GM06990 (cell line): ENCODE data around the gene ENO2.

Experiments used
- DNase-seq: peaks from one replicate; pipeline ENCODE4 v3.0.0-alpha.2; 2011; ENCODE audit not compliant: insufficient read length; ENCODE audit errors: extremely low read depth
- H3K27me3 ChIP-seq: replicated peaks from 2 replicates; pipeline ENCODE4 v1.6.0; 2011; ENCODE audit warnings: low read length; ENCODE audit not compliant: control insufficient read depth, insufficient read depth
- H3K36me3 ChIP-seq: 2 replicates; pipeline ENCODE4 v1.5.1; 2011; ENCODE audit warnings: low read length; ENCODE audit not compliant: control insufficient read depth, insufficient read depth
- H3K4me3 ChIP-seq: replicated peaks from 2 replicates; pipeline ENCODE4 v1.5.1; 2011; ENCODE audit warnings: low read depth, mild to moderate bottlenecking, control low read depth, low read length
- TF ChIP-seq, protein P1 (sequence below): IDR thresholded peaks from 2 replicates; pipeline ENCODE4 v1.5.1; 2011; ENCODE audit warnings: low read length, control low read depth, mild to moderate bottlenecking, inconsistent platforms; ENCODE audit not compliant: insufficient read depth, poor library complexity, severe bottlenecking

Gene ENO2

DNA sequence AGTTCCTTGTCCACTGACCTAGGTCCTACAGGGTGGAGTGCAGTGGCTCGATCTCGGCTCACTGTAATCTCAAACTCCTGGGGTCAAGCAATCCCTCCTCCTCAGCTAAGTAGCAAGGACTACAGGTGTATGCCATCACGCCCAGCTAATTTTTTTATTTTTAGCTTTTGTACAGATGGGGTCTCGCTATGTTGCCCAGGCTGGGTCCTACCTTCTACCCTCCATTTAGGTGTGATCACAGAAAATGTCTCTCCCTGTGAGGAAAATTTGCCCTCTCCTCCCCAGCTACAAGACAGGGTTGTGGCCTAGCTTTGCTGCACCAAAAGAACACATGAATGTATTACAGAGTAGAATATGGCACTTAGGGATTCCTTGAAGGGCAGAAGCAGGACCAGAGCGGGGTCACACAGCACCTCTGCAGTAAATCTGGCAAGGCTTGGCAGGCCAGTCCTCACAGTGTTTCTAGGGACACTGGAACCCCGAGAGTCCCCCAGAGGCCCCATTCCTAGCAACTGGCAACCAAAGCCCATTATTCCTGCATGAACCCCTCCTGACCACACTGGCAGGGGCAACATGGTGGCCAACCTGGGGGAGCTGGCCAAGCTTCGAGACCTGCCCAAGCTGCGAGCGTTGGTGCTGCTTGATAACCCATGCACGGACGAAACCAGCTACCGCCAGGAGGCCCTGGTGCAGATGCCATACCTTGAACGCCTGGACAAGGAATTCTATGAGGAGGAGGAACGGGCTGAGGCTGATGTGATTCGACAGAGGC, 2.0 kb upstream of the ENO2 start:
- no peaks in the 10 kb centered on the region for H3K27me3 ChIP-seq
- H3K36me3 ChIP-seq, result no peaks in the 10 kb centered on the region; the same call in 1 of the 2 replicates
- H3K4me3 ChIP-seq, result no peak overlapping the region
- no peak for DNase-seq
- TF ChIP-seq, protein P1, sequence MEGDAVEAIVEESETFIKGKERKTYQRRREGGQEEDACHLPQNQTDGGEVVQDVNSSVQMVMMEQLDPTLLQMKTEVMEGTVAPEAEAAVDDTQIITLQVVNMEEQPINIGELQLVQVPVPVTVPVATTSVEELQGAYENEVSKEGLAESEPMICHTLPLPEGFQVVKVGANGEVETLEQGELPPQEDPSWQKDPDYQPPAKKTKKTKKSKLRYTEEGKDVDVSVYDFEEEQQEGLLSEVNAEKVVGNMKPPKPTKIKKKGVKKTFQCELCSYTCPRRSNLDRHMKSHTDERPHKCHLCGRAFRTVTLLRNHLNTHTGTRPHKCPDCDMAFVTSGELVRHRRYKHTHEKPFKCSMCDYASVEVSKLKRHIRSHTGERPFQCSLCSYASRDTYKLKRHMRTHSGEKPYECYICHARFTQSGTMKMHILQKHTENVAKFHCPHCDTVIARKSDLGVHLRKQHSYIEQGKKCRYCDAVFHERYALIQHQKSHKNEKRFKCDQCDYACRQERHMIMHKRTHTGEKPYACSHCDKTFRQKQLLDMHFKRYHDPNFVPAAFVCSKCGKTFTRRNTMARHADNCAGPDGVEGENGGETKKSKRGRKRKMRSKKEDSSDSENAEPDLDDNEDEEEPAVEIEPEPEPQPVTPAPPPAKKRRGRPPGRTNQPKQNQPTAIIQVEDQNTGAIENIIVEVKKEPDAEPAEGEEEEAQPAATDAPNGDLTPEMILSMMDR, result no peak

DNA sequence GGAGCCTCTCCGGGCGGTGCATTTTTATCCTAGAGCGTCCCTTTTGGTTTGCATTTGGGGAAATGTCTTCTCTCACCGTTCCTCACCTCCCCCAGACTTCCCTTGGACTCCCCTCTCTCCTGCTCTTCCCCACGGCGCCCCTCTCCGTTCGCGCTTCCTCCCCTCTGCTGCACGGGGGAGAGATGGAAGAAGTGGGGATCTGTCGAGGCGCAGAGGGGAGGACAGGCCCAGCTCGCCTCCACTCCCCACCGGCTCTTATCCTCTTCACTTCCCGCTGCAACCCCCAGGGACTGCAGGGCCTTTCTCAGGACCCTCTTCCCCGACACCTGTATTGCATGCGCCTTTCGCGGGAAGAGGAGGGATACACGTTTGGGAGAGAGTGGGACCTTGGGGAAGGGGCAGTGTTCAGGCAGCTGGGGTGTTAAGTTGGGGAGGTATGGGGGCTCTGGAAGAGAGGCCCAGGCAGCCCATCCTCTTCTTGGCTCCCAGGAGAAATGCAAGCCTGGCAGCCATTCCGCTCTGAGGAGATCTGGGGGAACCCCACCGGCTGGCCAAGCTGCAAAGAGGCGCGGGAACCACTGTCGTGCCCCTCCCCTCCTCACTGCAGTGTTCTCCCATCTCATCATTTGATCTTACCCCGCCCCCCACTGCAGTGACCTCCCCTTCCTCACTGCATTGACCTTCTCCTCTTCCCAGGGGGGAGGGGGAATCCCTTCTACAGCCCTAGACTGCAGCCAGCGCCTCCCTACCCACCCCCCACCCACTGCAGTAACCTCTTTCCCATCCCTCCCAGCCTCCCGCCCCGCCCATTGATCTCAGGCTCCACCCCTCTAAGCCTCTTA, 788 bp downstream of the ENO2 start:
- Histone ChIP-seq H3K27me3 (no peaks in the 10 kb centered on the region), H3K36me3 (peaks cover 2% of the 10 kb centered on the region), H3K4me3 (peak overlapping the region; percentile 62)
- DNase-seq, result no peak
- TF ChIP-seq, protein P1, result no peak

GRCh38 chr12:6915789-6916285, 1.5 kb downstream of the ENO2 start:
- peak overlapping the region; percentile 62 for H3K4me3 ChIP-seq
- H3K36me3 ChIP-seq, result peaks cover 2% of the 10 kb centered on the region
- H3K27me3 ChIP-seq, result no peaks in the 10 kb centered on the region
- DNase-seq, result no peak
- TF ChIP-seq, protein P1, result no peak

DNA sequence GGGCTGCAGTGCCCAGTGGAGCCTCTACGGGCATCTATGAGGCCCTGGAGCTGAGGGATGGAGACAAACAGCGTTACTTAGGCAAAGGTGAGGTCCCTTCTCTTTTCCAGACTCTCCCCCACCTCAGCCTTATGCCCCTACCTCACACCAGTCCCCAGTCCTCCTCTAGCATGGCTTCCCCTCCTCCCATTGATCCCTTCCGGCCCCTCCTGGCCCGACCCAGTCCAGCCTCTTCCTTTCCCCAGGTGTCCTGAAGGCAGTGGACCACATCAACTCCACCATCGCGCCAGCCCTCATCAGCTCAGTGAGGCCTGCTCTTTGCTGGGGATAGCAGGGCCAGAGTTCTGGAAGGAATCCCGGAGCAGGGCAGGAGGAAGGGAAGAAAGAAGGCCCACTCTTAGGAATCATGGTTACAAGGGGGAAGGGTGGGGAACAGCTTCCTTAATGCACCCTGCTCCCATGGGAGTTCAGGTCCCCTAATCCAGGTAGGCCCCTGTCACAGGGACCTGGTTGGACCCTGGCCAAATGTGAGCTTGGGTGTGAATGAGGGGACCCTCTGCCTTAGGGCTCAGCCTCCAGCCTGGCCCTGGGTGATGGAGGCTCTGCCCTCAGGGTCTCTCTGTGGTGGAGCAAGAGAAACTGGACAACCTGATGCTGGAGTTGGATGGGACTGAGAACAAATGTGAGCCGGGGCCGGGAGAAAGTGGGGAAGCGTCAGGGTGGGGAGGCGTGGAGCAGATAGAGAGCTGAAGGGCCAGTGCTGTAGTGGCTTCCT, 2.2 kb downstream of the ENO2 start:
- H3K36me3 ChIP-seq, result peaks cover 2% of the 10 kb centered on the region
- no peak for DNase-seq
- no peaks in the 10 kb centered on the region for H3K27me3 ChIP-seq
- TF ChIP-seq, protein P1, result no peak
- no peak overlapping the region for H3K4me3 ChIP-seq

- Histone ChIP-seq H3K4me3 (no peak overlapping the region), H3K27me3 (no peaks in the 10 kb centered on the region), H3K36me3 (peaks cover 4% of the 10 kb centered on the region)
- TF ChIP-seq, protein P1, result no peak
- no peak for DNase-seq
These were observed 3.3 kb downstream of the ENO2 start for GRCh38 chr12:6917491-6918231.
